Ovary (tissue), 9 donors: Measurements from ENCODE around the gene POU2AF3. TPM values are rescaled to one million over a fixed set of nuclear protein-coding genes. Genes with fewer than 3 reads are reported as not detected.

Experiments
- DNase-seq, 5 donors: peaks; one replicate each; pipeline ENCODE4 v3.0.0-alpha.2; 2019 to 2020
- H3K27ac ChIP-seq, 2 donors: fragments of 200-600 bp; one replicate each; pipeline versions ENCODE4 v1.5.1 to v1.8.0; 2019 to 2022
- H3K27me3 ChIP-seq: fragments of 200-600 bp; one replicate; pipeline ENCODE4 v1.8.0; 2022
- H3K36me3 ChIP-seq: fragments of 200-600 bp; sonication (generic); one replicate; pipeline ENCODE4 v1.5.1; 2019
- H3K4me1 ChIP-seq: one replicate; pipeline ENCODE4 v1.8.1; 2013; ENCODE audit warnings: mild to moderate bottlenecking, moderate library complexity; ENCODE audit not compliant: insufficient read depth
- H3K4me3 ChIP-seq: fragments of 200-600 bp; sonication (generic); one replicate; pipeline ENCODE4 v1.5.1; 2017
- H3K9me3 ChIP-seq, 2 donors: fragments of 200-600 bp in 1 of 2; sonication (generic) in 1 of 2; one replicate each; pipeline versions ENCODE4 v1.5.1 to v1.8.1; 2013 to 2019; ENCODE audit warnings: mild to moderate bottlenecking in 1 of 2, moderate library complexity in 1 of 2
- EP300 ChIP-seq: sonication (generic); formaldehyde crosslinking; IDR thresholded peaks from one replicate; pipeline ENCODE4 v1.6.1; 2017; ENCODE audit warnings: antibody characterized with exemption
- POLR2A ChIP-seq: fragments of 450-650 bp; IDR thresholded peaks from one replicate; pipeline ENCODE4 v1.6.1; 2017; ENCODE audit warnings: antibody characterized with exemption, mild to moderate bottlenecking, moderate library complexity
- WGBS, 3 donors: extraction: QIAGEN DNeasy Blood & Tissue Kit in 1 of 3; methylation state at CpG; one replicate each; pipeline versions ENCODE4 v1.1.5 to v1.1.7; 2013 to 2017; 5-methylcytosine and 5-hydroxymethylcytosine counted together
- intact Hi-C, 4 donors: fragments of 100-400 bp; cut with DNase I; formaldehyde crosslinking; loops; one replicate each; pipeline versions ENCODE4 v1.11.0 to v1.15.1; 2022 to 2023
- polyA plus RNA-seq, 2 donors: library from polyadenylated mRNA; stranded (reverse); fragments of 200-250 nt in 1 of 2; fragments of 350-450 nt in 1 of 2; fragmentation: Illumina TruSeq in 1 of 2; extraction: RNeasy Lipid Tissue Mini Kit (QIAGEN cat#74804) in 1 of 2; gene quantifications; one replicate each; pipeline ENCODE4 v1.2.3, GENCODE V29; 2013 to 2014
- total RNA-seq, 7 donors: library from RNA; depleted of rRNA in 2 of 7; stranded (reverse); fragments of >200 nt in 2 of 7; fragmentation: NEBNext Ultra II Directional in 3 of 7; extraction: Animal tissue kit (Norgen Biotek cat#: 25700) in 3 of 7; gene quantifications; one replicate each; pipeline versions ENCODE4 v1.1.0 to v1.2.4, GENCODE V29; 2016 to 2023
- TF ChIP-seq, protein P1 (sequence below), 3 donors: fragments of 450-650 bp in 2 of 3; fragments of 200-600 bp in 1 of 3; IDR thresholded peaks; one replicate each; pipeline versions ENCODE4 v1.5.1 to v1.8.0; 2016 to 2022; ENCODE audit warnings: antibody characterized with exemption in 3 of 3, mild to moderate bottlenecking in 1 of 3
- donor health status: DM: no; HTN: no; CAD: no; lungs with moderate emphysema.
- donor health status: DM: no; HTN: no; CAD: no.
- donor health status: Bipolar disorder and iron deficiency.
- donor health status: DM: yes; HTN: yes; CAD: no.
- donor health status: DM: no; HTN: no; CAD: no.
- donor health status: DM: yes; HTN: yes; CAD: no.

The POU2AF3 gene
- total and polyA plus RNA-seq, 9 donors, result 2.1 to 11.8 (median 7.4) TPM

DNA sequence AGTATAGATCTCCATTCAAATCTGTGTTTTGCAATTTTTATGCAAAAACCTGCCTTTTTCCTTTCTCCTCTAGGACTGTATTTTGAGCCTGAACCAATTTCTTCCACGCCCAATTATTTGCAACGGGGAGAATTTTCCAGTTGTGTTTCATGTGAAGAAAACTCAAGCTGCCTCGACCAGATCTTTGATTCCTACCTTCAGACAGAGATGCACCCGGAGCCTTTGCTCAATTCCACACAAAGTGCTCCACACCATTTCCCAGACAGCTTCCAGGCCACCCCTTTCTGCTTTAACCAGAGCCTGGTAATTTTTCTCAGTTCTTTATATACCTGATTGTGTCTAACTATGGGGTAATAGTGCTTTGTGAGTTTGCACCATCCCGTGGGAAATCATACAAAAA is 8.0 kb downstream of the POU2AF3 start:
- TF ChIP-seq, protein P1, sequence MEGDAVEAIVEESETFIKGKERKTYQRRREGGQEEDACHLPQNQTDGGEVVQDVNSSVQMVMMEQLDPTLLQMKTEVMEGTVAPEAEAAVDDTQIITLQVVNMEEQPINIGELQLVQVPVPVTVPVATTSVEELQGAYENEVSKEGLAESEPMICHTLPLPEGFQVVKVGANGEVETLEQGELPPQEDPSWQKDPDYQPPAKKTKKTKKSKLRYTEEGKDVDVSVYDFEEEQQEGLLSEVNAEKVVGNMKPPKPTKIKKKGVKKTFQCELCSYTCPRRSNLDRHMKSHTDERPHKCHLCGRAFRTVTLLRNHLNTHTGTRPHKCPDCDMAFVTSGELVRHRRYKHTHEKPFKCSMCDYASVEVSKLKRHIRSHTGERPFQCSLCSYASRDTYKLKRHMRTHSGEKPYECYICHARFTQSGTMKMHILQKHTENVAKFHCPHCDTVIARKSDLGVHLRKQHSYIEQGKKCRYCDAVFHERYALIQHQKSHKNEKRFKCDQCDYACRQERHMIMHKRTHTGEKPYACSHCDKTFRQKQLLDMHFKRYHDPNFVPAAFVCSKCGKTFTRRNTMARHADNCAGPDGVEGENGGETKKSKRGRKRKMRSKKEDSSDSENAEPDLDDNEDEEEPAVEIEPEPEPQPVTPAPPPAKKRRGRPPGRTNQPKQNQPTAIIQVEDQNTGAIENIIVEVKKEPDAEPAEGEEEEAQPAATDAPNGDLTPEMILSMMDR (IDR thresholded peaks at IDR 0.05), result no peak
- no peak for TF ChIP-seq EP300
- no peak for TF ChIP-seq POLR2A

DNA sequence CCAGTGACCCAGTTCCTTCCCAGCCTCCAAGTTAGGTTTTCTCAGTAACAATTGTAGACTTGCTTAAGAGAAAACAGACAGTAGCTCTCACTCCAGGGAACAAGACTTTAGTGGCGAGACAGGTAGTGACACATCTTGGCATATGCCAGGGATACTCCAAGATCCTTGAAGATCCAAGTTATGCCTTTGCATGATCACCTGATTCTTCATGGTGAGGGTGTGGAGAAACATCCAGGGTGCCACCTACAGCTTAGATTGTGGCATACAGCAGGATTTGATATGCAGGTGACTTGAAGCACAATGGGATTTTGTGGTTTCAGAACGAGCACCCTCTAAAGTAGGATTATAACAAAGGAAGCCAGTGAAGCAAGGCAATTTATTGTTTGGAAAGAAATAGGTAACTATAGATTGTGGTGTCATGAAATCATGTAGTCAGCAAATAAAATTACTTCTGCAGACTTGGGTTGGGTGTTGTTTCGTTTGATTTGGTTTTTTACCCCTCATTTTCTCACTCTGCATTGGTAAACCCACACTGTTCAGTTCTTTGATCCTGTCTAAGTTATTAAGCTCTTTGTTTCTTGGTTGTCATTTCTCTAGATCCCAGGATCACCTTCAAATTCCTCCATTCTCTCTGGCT is 9.2 kb downstream of the POU2AF3 start:
- Histone ChIP-seq H3K4me1 (peaks cover 3% of the 10 kb centered on the region), H3K9me3 (no peaks in the 10 kb centered on the region), H3K27me3 (no peaks in the 10 kb centered on the region), H3K4me3 (no peak overlapping the region), H3K36me3 (no peaks in the 10 kb centered on the region), H3K27ac (no peak overlapping the region)
- TF ChIP-seq POLR2A (no peak), EP300 (no peak)
- TF ChIP-seq, protein P1 (IDR thresholded peaks at IDR 0.05), result no peak
- 94 to 96% (median 95%) methylated on average over 3 of the region's 3 CpGs for WGBS, 3 donors
- no peak for DNase-seq
- intact Hi-C loops, result no loop called here

More for the DNA sequence above, 8.0 kb downstream of the POU2AF3 start:
- Histone ChIP-seq H3K36me3 (no peaks in the 10 kb centered on the region), H3K27me3 (no peaks in the 10 kb centered on the region), H3K4me1 (peaks cover 3% of the 10 kb centered on the region), H3K9me3 (no peaks in the 10 kb centered on the region), H3K27ac (no peak overlapping the region), H3K4me3 (no peak overlapping the region)
- 88 to 92% (median 88%) methylated on average over 5 of the region's 5 CpGs for WGBS, 3 donors
- intact Hi-C loops, result no loop called here
- no peak for DNase-seq

DNA sequence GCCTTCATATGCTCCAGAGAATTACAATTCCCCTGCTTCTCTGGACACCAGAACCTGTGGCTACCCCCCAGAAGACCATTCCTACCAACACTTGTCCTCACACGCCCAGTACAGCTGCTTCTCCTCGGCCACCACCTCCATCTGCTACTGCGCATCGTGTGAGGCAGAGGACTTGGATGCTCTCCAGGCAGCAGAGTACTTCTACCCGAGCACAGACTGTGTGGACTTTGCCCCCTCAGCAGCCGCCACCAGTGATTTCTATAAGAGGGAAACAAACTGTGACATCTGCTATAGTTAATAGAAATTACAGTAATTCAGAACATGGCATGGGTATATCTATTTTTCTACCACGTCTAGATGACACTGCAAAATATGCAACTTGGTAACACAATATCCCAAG is 9.8 kb downstream of the POU2AF3 start:
- no peak for DNase-seq

DNA sequence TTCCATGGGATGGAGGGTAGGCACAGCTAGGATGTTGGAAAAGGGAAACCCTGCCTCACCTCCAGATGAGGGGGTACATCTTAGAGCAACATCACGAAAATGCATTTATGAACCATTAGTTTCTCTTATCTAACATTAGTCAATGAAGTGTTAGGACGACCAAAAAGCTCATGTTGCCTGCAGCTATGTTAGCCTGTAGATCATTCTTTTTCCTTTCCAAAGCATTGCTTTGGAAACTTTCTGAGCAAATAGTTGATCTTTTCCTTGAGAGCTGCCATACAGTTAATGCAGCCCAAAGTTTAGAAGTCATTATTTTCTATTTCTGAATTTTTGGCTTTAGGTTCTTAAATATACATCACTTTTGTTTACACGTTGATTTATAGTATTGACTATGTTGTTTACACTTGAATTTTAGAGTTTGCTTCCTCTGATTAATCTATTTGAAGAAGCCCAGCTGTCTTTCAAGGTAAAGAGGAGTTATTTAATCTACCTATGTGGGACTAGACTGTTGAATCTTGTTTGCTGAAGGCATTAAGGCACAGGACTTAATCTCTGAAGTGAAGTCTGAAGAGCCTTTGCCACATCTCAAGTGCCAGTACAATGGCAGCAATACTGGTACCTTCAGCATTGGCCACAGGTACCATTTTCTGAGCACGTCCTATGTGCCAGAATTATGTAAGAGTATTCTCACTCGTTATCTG is 11.0 kb downstream of the POU2AF3 start:
- no peaks in the 10 kb centered on the region for H3K4me1 ChIP-seq
- no peak overlapping the region for H3K4me3 ChIP-seq
- 82 to 88% (median 84%) methylated on average over 5 of the region's 5 CpGs for WGBS, 3 donors
- no peaks in the 10 kb centered on the region for H3K9me3 ChIP-seq
- H3K36me3 ChIP-seq, result no peaks in the 10 kb centered on the region
- intact Hi-C loops, result no loop called here
- no peak for DNase-seq
- no peak overlapping the region for H3K27ac ChIP-seq
- H3K27me3 ChIP-seq, result no peaks in the 10 kb centered on the region
- TF ChIP-seq POLR2A (no peak), EP300 (no peak)
- TF ChIP-seq, protein P1 (IDR thresholded peaks at IDR 0.05), result no peak

More for the DNA sequence above, 9.8 kb downstream of the POU2AF3 start:
- 70 to 82% (median 79%) methylated on average over 7 of the region's 7 CpGs for WGBS, 3 donors
- TF ChIP-seq, protein P1 (IDR thresholded peaks at IDR 0.05), result no peak
- TF ChIP-seq POLR2A (no peak), EP300 (no peak)
- H3K27ac ChIP-seq, result no peak overlapping the region
- H3K4me3 ChIP-seq, result no peak overlapping the region
- intact Hi-C loops, result no loop called here
- peaks cover 3% of the 10 kb centered on the region for H3K4me1 ChIP-seq
- no peaks in the 10 kb centered on the region for H3K27me3 ChIP-seq
- H3K36me3 ChIP-seq, result no peaks in the 10 kb centered on the region
- H3K9me3 ChIP-seq, result no peaks in the 10 kb centered on the region
